Measurements from ENCODE around the gene IL17RA.

IL17RA gene

DNA sequence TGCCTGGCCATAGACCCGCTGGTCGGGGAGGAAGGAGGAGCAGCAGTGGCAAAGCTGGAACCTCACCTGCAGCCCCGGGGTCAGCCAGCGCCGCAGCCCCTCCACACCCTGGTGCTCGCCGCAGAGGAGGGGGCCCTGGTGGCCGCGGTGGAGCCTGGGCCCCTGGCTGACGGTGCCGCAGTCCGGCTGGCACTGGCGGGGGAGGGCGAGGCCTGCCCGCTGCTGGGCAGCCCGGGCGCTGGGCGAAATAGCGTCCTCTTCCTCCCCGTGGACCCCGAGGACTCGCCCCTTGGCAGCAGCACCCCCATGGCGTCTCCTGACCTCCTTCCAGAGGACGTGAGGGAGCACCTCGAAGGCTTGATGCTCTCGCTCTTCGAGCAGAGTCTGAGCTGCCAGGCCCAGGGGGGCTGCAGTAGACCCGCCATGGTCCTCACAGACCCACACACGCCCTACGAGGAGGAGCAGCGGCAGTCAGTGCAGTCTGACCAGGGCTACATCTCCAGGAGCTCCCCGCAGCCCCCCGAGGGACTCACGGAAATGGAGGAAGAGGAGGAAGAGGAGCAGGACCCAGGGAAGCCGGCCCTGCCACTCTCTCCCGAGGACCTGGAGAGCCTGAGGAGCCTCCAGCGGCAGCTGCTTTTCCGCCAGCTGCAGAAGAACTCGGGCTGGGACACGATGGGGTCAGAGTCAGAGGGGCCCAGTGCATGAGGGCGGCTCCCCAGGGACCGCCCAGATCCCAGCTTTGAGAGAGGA, 24.5 kb downstream of the IL17RA start:
- TF ChIP-seq, protein P1, sequence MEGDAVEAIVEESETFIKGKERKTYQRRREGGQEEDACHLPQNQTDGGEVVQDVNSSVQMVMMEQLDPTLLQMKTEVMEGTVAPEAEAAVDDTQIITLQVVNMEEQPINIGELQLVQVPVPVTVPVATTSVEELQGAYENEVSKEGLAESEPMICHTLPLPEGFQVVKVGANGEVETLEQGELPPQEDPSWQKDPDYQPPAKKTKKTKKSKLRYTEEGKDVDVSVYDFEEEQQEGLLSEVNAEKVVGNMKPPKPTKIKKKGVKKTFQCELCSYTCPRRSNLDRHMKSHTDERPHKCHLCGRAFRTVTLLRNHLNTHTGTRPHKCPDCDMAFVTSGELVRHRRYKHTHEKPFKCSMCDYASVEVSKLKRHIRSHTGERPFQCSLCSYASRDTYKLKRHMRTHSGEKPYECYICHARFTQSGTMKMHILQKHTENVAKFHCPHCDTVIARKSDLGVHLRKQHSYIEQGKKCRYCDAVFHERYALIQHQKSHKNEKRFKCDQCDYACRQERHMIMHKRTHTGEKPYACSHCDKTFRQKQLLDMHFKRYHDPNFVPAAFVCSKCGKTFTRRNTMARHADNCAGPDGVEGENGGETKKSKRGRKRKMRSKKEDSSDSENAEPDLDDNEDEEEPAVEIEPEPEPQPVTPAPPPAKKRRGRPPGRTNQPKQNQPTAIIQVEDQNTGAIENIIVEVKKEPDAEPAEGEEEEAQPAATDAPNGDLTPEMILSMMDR (conservative IDR thresholded peaks at IDR 0.05) = no peak
- no peak for TF ChIP-seq ZFX (IDR thresholded peaks at IDR 0.05)
- H3K27ac ChIP-seq = no peak overlapping the region

DNA sequence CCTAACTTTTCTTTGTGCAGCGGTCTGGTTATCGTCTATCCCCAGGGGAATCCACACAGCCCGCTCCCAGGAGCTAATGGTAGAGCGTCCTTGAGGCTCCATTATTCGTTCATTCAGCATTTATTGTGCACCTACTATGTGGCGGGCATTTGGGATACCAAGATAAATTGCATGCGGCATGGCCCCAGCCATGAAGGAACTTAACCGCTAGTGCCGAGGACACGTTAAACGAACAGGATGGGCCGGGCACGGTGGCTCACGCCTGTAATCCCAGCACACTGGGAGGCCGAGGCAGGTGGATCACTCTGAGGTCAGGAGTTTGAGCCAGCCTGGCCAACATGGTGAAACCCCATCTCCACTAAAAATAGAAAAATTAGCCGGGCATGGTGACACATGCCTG, 25.2 kb downstream of the IL17RA start:
- TF ChIP-seq, protein P1 (conservative IDR thresholded peaks at IDR 0.05) = no peak
- TF ChIP-seq ZFX (IDR thresholded peaks at IDR 0.05) = no peak
- no peak overlapping the region for H3K27ac ChIP-seq

DNA sequence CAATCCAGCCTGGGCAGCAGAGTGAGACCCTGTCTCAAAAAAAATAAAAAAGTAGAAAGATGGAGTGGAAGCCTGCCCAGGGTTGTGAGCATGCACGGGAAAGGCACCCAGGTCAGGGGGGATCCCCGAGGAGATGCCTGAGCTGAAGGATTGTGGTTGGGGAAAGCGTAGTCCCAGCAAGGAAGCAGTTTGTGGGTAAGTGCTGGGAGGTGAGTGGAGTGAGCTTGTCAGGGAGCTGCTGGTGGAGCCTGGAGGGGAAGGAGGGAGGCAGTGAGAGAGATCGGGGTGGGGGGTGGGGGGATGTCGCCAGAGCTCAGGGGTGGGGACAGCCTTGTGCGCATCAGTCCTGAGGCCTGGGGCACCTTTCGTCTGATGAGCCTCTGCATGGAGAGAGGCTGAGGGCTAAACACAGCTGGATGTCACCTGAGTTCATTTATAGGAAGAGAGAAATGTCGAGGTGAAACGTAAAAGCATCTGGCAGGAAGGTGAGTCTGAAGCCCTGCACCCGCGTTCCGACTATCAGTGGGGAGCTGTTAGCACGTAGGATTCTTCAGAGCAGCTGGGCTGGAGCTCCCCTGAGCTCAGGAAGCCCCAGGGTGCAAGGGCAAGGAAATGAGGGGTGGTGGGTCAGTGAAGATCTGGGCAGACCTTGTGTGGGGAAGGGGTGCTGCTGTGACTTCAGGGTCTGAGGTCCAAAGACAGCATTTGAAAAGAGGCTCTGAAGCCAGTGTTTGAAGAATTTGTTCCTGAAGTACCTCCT, 26.2 kb downstream of the IL17RA start:
- H3K27ac ChIP-seq = no peak overlapping the region
- TF ChIP-seq, protein P1 (conservative IDR thresholded peaks at IDR 0.05) = no peak
- no peak for TF ChIP-seq ZFX (IDR thresholded peaks at IDR 0.05)

GRCh38 chr22:17112491-17113042, 27.8 kb downstream of the IL17RA start:
- TF ChIP-seq, protein P1 (conservative IDR thresholded peaks at IDR 0.05) = no peak
- TF ChIP-seq ZFX (IDR thresholded peaks at IDR 0.05) = no peak
- no peak overlapping the region for H3K27ac ChIP-seq

GRCh38 chr22:17113600-17113999, 28.8 kb downstream of the IL17RA start:
- no peak overlapping the region for H3K27ac ChIP-seq
- no peak for TF ChIP-seq ZFX (IDR thresholded peaks at IDR 0.05)
- TF ChIP-seq, protein P1 (conservative IDR thresholded peaks at IDR 0.05) = no peak

- no peak overlapping the region for H3K27ac ChIP-seq
- TF ChIP-seq, protein P1 (conservative IDR thresholded peaks at IDR 0.05) = no peak
- no peak for TF ChIP-seq ZFX (IDR thresholded peaks at IDR 0.05)
Measured at GRCh38 chr22:17114173-17114897, 29.5 kb downstream of the IL17RA start.

All from C4-2B (cell line).